Gastroesophageal sphincter (tissue), 3 donors: ENCODE data around the gene TAF7L.

Source experiments
- EP300 ChIP-seq: sonication (generic); formaldehyde crosslinking; IDR thresholded peaks from one replicate; pipeline ENCODE4 v1.6.1; 2017; ENCODE audit warnings: antibody characterized with exemption, mild to moderate bottlenecking
- POLR2A ChIP-seq, 2 donors: fragments of 450-650 bp; IDR thresholded peaks; one replicate each; pipeline ENCODE4 v1.6.1; 2017; ENCODE audit warnings: antibody characterized with exemption in 2 of 2, mild to moderate bottlenecking in 2 of 2, moderate library complexity in 1 of 2
- POLR2AphosphoS5 ChIP-seq: sonication (generic); formaldehyde crosslinking; IDR thresholded peaks from one replicate; pipeline ENCODE4 v1.6.1; 2017; ENCODE audit warnings: antibody characterized with exemption
- TF ChIP-seq, protein P1 (sequence below), 4 experiments: fragments of 200-600 bp in 2 of 4; fragments of 450-650 bp in 2 of 4; sonication (generic) in 1 of 4; IDR thresholded peaks; one replicate each; pipeline ENCODE4 v1.5.1; 2017 to 2019; ENCODE audit warnings: antibody characterized with exemption in 4 of 4, mild to moderate bottlenecking in 2 of 4, moderate library complexity in 2 of 4

DNA sequence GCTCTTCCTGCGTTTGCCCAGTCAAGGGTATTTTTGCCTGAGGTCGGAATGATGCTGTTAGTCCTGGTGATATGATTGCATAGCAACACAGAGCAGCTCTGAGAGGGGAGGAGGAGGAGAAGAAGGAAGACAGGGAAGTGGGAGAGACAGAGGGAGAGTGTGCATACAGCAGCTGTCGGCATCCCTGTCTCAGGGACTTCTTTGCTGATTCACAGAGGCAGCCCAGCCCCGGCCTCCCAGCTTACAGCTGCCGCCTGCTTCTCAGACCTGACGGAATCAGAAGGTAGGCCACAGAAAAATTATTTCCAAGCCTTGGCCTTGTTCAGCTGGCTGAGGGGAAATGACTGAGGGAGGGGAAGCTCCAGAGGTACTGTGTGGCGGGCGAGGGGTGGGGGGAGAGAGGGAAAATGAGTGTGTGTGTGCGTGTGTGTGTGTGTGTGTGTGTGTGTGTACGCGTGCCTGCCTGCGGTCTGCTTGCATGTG, 71.2 kb downstream of the TAF7L start:
- no peak for TF ChIP-seq POLR2AphosphoS5
- TF ChIP-seq POLR2A (IDR thresholded peaks at IDR 0.05), result no peak
- TF ChIP-seq, protein P1, sequence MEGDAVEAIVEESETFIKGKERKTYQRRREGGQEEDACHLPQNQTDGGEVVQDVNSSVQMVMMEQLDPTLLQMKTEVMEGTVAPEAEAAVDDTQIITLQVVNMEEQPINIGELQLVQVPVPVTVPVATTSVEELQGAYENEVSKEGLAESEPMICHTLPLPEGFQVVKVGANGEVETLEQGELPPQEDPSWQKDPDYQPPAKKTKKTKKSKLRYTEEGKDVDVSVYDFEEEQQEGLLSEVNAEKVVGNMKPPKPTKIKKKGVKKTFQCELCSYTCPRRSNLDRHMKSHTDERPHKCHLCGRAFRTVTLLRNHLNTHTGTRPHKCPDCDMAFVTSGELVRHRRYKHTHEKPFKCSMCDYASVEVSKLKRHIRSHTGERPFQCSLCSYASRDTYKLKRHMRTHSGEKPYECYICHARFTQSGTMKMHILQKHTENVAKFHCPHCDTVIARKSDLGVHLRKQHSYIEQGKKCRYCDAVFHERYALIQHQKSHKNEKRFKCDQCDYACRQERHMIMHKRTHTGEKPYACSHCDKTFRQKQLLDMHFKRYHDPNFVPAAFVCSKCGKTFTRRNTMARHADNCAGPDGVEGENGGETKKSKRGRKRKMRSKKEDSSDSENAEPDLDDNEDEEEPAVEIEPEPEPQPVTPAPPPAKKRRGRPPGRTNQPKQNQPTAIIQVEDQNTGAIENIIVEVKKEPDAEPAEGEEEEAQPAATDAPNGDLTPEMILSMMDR (IDR thresholded peaks at IDR 0.05), result no peak
- TF ChIP-seq EP300, result no peak
